ENCODE data around the gene UBE3A. TPM values are rescaled to one million over a fixed set of nuclear protein-coding genes. Genes with fewer than 3 reads are reported as not detected.

UBE3A gene
- polyA plus RNA-seq, 2 of the 4 experiments (the other 2 are of a cell fraction): 22.3 to 42.2 TPM

DNA sequence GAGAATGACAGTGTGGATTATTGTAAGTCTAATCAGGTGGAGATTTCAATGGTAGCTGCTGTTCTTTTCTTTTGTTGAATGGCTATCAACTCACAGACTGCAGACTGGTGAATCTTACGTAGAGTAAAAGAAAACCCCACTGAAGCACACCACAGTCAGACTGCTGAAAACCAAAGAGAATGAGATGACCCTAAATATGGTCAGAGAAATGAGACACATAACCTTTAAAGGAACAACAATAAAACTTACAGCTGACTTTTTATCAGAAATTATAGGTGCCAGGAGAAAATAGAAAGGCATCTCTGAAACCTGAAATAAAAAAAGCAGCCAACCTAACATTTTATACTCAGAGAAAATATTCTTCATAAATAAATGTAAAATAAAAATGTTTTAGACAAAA lies 12.7 kb upstream of the UBE3A start (continued):
- TF ChIP-seq SMC3 (IDR thresholded peaks at IDR 0.05) (no peak), HEYL (CRISPR knock-in tag; IDR thresholded peaks at IDR 0.05) (no peak), RFX5 (IDR thresholded peaks at IDR 0.05) (no peak), CBX2 (IDR thresholded peaks at IDR 0.05; ENCODE audit: borderline replicate concordance, low read depth) (no peak), HOXB13 (CRISPR knock-in tag; IDR thresholded peaks at IDR 0.05; ENCODE audit: low read depth) (no peak), TP53 (CRISPR knock-in tag; IDR thresholded peaks at IDR 0.05) (no peak)

DNA sequence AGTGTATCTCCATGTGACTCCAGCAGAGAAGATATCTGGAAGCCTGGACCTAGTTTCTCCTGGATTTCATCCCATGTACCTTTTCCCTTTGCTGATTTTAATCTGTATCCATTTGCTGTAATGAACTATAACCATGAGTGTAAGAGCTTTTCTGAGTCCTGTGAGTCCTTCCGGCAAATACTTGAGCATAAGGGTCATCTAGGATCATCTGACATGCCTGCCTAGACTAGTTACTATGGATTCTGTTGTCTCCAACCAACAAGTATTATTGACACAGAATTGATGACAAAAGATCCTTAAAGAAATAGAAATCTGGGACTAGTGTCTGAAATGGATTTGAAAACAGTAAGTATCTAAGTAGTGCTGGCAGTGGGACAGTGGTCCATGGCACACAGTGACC lies 11.3 kb upstream of the UBE3A start:
- ATAC-seq (no peak), DNase-seq (ENCODE audit: low read depth in 1 of 2, low spot score in 1 of 2) (no peak), FAIRE-seq (no peak)
- H3K4me1 ChIP-seq: no peaks in the 10 kb centered on the region
- peaks cover 6% of the 10 kb centered on the region; the same call in 1 of the 3 replicates for H3K9me3 ChIP-seq
- WGBS (ENCODE audit: missing lambda C conversion rate): 0% methylated on average over 1 of the region's 1 CpG
- no peak overlapping the region for H3K27ac ChIP-seq
- TF ChIP-seq FOXS1 (CRISPR knock-in tag; IDR thresholded peaks at IDR 0.05): no peak
- no peak for TF ChIP-seq RAD21 (conservative IDR thresholded peaks at IDR 0.05 in 1 of 2, IDR thresholded peaks at IDR 0.05 in 1 of 2)
- no peak for TF ChIP-seq CHD2 (IDR thresholded peaks at IDR 0.05; ENCODE audit: low read length, partially characterized antibody)
- TF ChIP-seq RNF2 (IDR thresholded peaks at IDR 0.05; ENCODE audit: borderline replicate concordance, low read depth): no peak
- TF ChIP-seq EHF (CRISPR knock-in tag; IDR thresholded peaks at IDR 0.05): no peak
- TF ChIP-seq NPAS2 (CRISPR knock-in tag; IDR thresholded peaks at IDR 0.05; ENCODE audit: borderline replicate concordance): no peak
- TF ChIP-seq, protein P1, sequence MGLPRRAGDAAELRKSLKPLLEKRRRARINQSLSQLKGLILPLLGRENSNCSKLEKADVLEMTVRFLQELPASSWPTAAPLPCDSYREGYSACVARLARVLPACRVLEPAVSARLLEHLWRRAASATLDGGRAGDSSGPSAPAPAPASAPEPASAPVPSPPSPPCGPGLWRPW (IDR thresholded peaks at IDR 0.05): no peak
- TF ChIP-seq, protein P2, sequence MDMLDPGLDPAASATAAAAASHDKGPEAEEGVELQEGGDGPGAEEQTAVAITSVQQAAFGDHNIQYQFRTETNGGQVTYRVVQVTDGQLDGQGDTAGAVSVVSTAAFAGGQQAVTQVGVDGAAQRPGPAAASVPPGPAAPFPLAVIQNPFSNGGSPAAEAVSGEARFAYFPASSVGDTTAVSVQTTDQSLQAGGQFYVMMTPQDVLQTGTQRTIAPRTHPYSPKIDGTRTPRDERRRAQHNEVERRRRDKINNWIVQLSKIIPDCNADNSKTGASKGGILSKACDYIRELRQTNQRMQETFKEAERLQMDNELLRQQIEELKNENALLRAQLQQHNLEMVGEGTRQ (IDR thresholded peaks at IDR 0.05): no peak
- TF ChIP-seq RCOR1 (IDR thresholded peaks at IDR 0.05; ENCODE audit: low read depth, low read length): no peak
- TF ChIP-seq CBX8 (IDR thresholded peaks at IDR 0.05): no peak
- no peak for TF ChIP-seq MAZ (IDR thresholded peaks at IDR 0.05; ENCODE audit: borderline replicate concordance, low read depth, low read length)
- TF ChIP-seq ZFP36 (IDR thresholded peaks at IDR 0.05; ENCODE audit: borderline replicate concordance, partially characterized antibody): no peak
- TF ChIP-seq HEYL (CRISPR knock-in tag; IDR thresholded peaks at IDR 0.05): no peak
- TF ChIP-seq FOSB (CRISPR knock-in tag; IDR thresholded peaks at IDR 0.05): no peak
- TF ChIP-seq, protein P3, sequence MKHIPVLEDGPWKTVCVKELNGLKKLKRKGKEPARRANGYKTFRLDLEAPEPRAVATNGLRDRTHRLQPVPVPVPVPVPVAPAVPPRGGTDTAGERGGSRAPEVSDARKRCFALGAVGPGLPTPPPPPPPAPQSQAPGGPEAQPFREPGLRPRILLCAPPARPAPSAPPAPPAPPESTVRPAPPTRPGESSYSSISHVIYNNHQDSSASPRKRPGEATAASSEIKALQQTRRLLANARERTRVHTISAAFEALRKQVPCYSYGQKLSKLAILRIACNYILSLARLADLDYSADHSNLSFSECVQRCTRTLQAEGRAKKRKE (CRISPR knock-in tag; IDR thresholded peaks at IDR 0.05; ENCODE audit: low read depth): no peak
- no peak for TF ChIP-seq POLR2AphosphoS2 (conservative IDR thresholded peaks at IDR 0.05; ENCODE audit: low read length)
- POLR2A ChIA-PET: no interaction called here
- CTCF ChIA-PET: no interaction called here
- no peak overlapping the region for H3K4me3 ChIP-seq
- no peak overlapping the region for H3K4me2 ChIP-seq

DNA sequence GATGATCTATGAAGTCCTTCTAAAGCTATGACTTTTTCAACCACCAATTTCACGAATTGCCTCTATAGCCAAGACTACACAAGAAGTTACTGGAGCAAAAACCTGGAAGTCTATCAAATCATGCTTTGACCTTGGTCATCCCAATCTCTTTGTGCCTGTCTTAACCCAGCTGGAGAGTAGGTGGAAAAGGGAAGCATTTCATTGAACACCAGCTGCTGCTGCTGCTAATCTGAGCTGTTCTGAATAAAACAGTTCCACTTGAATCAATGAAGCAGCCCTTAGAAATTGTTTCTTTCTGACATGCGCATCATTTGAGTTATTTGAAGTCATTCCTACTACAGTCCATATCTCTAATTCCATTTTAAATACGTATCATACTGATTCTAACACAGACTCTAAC lies 7.3 kb upstream of the UBE3A start:
- no peak overlapping the region for H3K27ac ChIP-seq
- DNase-seq (ENCODE audit: low read depth in 1 of 2, low spot score in 1 of 2) (no peak), ATAC-seq (no peak), FAIRE-seq (no peak)
- ChIA-PET POLR2A (no interaction called here), CTCF (no interaction called here)
- TF ChIP-seq EP300 (IDR thresholded peaks at IDR 0.05): no peak
- TF ChIP-seq, protein P4, sequence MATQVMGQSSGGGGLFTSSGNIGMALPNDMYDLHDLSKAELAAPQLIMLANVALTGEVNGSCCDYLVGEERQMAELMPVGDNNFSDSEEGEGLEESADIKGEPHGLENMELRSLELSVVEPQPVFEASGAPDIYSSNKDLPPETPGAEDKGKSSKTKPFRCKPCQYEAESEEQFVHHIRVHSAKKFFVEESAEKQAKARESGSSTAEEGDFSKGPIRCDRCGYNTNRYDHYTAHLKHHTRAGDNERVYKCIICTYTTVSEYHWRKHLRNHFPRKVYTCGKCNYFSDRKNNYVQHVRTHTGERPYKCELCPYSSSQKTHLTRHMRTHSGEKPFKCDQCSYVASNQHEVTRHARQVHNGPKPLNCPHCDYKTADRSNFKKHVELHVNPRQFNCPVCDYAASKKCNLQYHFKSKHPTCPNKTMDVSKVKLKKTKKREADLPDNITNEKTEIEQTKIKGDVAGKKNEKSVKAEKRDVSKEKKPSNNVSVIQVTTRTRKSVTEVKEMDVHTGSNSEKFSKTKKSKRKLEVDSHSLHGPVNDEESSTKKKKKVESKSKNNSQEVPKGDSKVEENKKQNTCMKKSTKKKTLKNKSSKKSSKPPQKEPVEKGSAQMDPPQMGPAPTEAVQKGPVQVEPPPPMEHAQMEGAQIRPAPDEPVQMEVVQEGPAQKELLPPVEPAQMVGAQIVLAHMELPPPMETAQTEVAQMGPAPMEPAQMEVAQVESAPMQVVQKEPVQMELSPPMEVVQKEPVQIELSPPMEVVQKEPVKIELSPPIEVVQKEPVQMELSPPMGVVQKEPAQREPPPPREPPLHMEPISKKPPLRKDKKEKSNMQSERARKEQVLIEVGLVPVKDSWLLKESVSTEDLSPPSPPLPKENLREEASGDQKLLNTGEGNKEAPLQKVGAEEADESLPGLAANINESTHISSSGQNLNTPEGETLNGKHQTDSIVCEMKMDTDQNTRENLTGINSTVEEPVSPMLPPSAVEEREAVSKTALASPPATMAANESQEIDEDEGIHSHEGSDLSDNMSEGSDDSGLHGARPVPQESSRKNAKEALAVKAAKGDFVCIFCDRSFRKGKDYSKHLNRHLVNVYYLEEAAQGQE (IDR thresholded peaks at IDR 0.05): no peak
- no peak for TF ChIP-seq CBX8 (IDR thresholded peaks at IDR 0.05)
- no peak for TF ChIP-seq RCOR1 (IDR thresholded peaks at IDR 0.05; ENCODE audit: low read depth, low read length)
- no peak for TF ChIP-seq CEBPB (IDR thresholded peaks at IDR 0.05)
- no peak for TF ChIP-seq CBX2 (IDR thresholded peaks at IDR 0.05; ENCODE audit: borderline replicate concordance, low read depth)
- no peak for TF ChIP-seq HOXB13 (CRISPR knock-in tag; IDR thresholded peaks at IDR 0.05; ENCODE audit: low read depth)
- TF ChIP-seq RFX5 (IDR thresholded peaks at IDR 0.05): no peak
- peaks cover 3% of the 10 kb centered on the region; the same call in 1 of the 3 replicates for H3K9me3 ChIP-seq
- H3K4me1 ChIP-seq: no peaks in the 10 kb centered on the region
- no peak overlapping the region for H3K4me2 ChIP-seq
- no peak overlapping the region for H3K4me3 ChIP-seq
- WGBS (ENCODE audit: missing lambda C conversion rate): 39% methylated on average over 3 of the region's 3 CpGs
